ENCODE measurements around the gene PLXNA4. TPM values are rescaled to one million over a fixed set of nuclear protein-coding genes. Genes with fewer than 3 reads are reported as not detected.

Gene PLXNA4
- total RNA-seq, 1 experiment from 2014 or later, result 0.11 TPM

- H3K27me3 ChIP-seq (replicated peaks; ENCODE audit: insufficient read depth, low read depth, low read length, poor library complexity), result no peaks in the 10 kb centered on the region
- no peaks in the 10 kb centered on the region for H3K4me1 ChIP-seq (ENCODE audit: insufficient read depth, low read length, poor library complexity, severe bottlenecking)
- ChIA-PET CTCF (no interaction called here), POLR2A (ENCODE audit: low non-redundant PET) (no interaction called here)
- no TSS peak for BruUV-seq (replicated peaks)
- no peak overlapping the region for H3K27ac ChIP-seq (ENCODE audit: low read depth, low read length, poor library complexity, severe bottlenecking)
- no peak for TF ChIP-seq CTCF (conservative IDR thresholded peaks at IDR 0.05; ENCODE audit: low read depth, low read length)
- TF ChIP-seq EZH2 (IDR thresholded peaks at IDR 0.05; ENCODE audit: borderline replicate concordance, low read depth, low read length, poor library complexity, severe bottlenecking), result no peak
- no peak overlapping the region for H3K4me3 ChIP-seq (ENCODE audit: low read depth, low read length, poor library complexity, severe bottlenecking)
- H3K9me3 ChIP-seq (ENCODE audit: low read depth, low read length, poor library complexity, severe bottlenecking), result peaks cover 12% of the 10 kb centered on the region
- DNase-seq (ENCODE audit: low spot score), result no peak
- intact Hi-C loops (cut with micrococcal nuclease; ENCODE audit: unreplicated experiment), result no loop called here
- H3K36me3 ChIP-seq (ENCODE audit: insufficient read depth, low read length, poor library complexity, severe bottlenecking), result no peaks in the 10 kb centered on the region
These were observed 386.4 kb downstream of the PLXNA4 start for GRCh38 chr7:132189881-132190280.

DNA sequence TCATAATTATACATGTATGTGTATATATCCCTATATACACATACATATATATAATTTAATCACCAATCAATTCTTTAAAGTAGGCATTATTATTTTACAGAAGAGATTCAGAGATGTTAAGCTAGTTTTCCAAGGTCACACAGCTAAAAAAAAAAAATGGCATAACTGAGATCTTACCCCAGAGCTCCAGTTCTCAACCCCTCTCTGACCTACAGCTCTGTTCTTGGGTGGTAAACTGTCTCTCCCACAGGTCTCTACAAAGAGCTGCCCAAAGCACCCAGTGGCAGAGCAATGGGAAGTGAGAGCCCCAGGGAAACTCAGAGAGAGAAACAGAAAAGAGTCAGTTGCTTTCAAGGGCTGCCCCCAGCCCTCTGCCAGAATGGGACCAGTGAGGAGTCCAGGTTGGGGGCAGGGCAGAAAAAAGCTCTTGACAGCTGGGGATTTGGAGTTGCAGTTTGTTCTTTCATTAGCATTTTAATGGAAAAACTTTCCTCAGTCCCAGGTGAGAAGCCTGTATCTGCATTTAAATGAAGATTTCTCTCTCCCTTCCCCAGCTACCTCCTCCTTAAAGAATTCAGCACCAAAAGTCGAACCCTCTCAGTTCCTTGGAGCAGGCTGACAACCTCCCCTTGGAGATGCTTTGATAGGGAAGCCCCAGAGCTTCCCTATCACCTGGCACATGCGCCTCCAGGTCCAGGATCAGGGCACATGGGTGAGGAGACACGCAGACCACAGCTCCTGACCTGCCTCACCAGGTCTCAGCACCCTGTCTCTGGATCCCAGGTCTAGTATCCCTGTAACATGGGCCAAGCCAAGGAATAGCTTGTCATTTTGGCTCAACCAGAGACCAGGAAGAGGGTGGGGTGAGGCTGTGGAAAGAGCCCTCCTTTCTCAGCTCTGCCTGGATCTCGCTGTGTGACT, 388.1 kb downstream of the PLXNA4 start:
- intact Hi-C loops (cut with micrococcal nuclease; ENCODE audit: unreplicated experiment), result no loop called here
- POLR2A ChIA-PET (ENCODE audit: low non-redundant PET), result no interaction called here
- DNase-seq (ENCODE audit: low spot score), result no peak

DNA sequence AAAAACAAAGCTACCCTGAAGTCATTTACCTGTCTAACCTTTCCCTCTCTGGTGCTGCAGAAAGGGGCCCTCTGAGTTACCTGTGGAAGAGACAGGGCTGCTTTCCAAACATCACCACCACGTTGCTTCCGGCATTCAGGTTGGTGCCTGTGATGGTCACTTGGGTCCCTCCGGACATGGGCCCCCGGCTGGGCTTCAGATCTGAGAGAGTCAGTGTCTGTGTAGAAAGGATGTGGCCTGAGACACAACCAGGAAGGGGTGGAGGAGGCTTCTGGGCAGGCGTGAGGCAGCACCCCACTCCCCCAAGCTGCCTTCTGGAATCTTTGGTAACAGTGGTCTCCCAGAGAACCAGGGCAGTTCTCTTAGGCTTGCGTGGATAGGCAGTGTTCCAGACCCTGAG, 388.9 kb downstream of the PLXNA4 start:
- ChIA-PET POLR2A (ENCODE audit: low non-redundant PET) (no interaction called here), CTCF (no interaction called here)
- H3K4me3 ChIP-seq (ENCODE audit: low read depth, low read length, poor library complexity, severe bottlenecking), result no peak overlapping the region

More for the DNA sequence above, 388.1 kb downstream of the PLXNA4 start:
- no peaks in the 10 kb centered on the region for H3K36me3 ChIP-seq (ENCODE audit: insufficient read depth, low read length, poor library complexity, severe bottlenecking)
- peaks cover 12% of the 10 kb centered on the region for H3K9me3 ChIP-seq (ENCODE audit: low read depth, low read length, poor library complexity, severe bottlenecking)
- no peak overlapping the region for H3K4me3 ChIP-seq (ENCODE audit: low read depth, low read length, poor library complexity, severe bottlenecking)
- TF ChIP-seq EZH2 (IDR thresholded peaks at IDR 0.05; ENCODE audit: borderline replicate concordance, low read depth, low read length, poor library complexity, severe bottlenecking), result no peak
- TF ChIP-seq CTCF (conservative IDR thresholded peaks at IDR 0.05; ENCODE audit: low read depth, low read length), result no peak
- H3K4me1 ChIP-seq (ENCODE audit: insufficient read depth, low read length, poor library complexity, severe bottlenecking), result no peaks in the 10 kb centered on the region
- no TSS peak for BruUV-seq (replicated peaks)
- H3K27me3 ChIP-seq (replicated peaks; ENCODE audit: insufficient read depth, low read depth, low read length, poor library complexity), result no peaks in the 10 kb centered on the region
- no peak overlapping the region for H3K27ac ChIP-seq (ENCODE audit: low read depth, low read length, poor library complexity, severe bottlenecking)
- CTCF ChIA-PET, result no interaction called here

More for the DNA sequence above, 388.9 kb downstream of the PLXNA4 start:
- TF ChIP-seq CTCF (conservative IDR thresholded peaks at IDR 0.05; ENCODE audit: low read depth, low read length) (no peak), EZH2 (IDR thresholded peaks at IDR 0.05; ENCODE audit: borderline replicate concordance, low read depth, low read length, poor library complexity, severe bottlenecking) (no peak)
- BruUV-seq (replicated peaks), result no TSS peak
- Histone ChIP-seq H3K4me1 (ENCODE audit: insufficient read depth, low read length, poor library complexity, severe bottlenecking) (no peaks in the 10 kb centered on the region), H3K36me3 (ENCODE audit: insufficient read depth, low read length, poor library complexity, severe bottlenecking) (no peaks in the 10 kb centered on the region), H3K27ac (ENCODE audit: low read depth, low read length, poor library complexity, severe bottlenecking) (no peak overlapping the region), H3K9me3 (ENCODE audit: low read depth, low read length, poor library complexity, severe bottlenecking) (peaks cover 12% of the 10 kb centered on the region), H3K27me3 (replicated peaks; ENCODE audit: insufficient read depth, low read depth, low read length, poor library complexity) (no peaks in the 10 kb centered on the region)
- no peak for DNase-seq (ENCODE audit: low spot score)
- intact Hi-C loops (cut with micrococcal nuclease; ENCODE audit: unreplicated experiment), result no loop called here

Data from A673 (cell line).